ENCODE results near the gene UBTD2. TPM values are rescaled to one million over a fixed set of nuclear protein-coding genes. Genes with fewer than 3 reads are reported as not detected.
A peak's percentile ranks its signal among the peaks of the same experiment; 100 is the strongest.

UBTD2 gene
- total and polyA plus RNA-seq, 11 donors: 5.0 to 13.3 (median 9.7) TPM

DNA sequence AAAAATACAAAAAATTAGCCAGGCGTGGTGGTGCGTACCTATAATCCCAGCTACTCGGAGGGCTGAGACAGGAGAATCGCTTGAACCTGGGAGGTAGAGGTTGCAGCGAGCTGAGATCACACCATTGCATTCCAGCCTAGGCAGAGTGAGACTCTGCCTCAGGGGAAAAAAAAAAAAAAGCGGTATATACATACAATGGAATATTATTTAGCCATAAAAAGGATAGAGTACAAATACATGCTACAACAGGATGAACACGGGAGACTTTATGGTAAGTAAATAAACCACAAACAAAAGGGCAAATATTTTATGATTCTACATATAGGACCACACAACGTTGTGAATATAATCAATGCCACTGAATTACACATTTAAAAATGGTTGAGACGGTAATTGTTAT, 5.2 kb downstream of the UBTD2 start:
- Histone ChIP-seq H3K27ac (no peak overlapping the region), H3K4me1 (peaks cover 0 to 47% (median 17%) of the 10 kb centered on the region in 12 donors), H3K27me3 (no peaks in the 10 kb centered on the region), H3K9me3 (no peaks in the 10 kb centered on the region), H3K4me3 (no peak overlapping the region), H3K36me3 (no peaks in the 10 kb centered on the region)
- ATAC-seq (no peak), DNase-seq (no peak)
- no peak for TF ChIP-seq POLR2A (IDR thresholded peaks at IDR 0.05)
- TF ChIP-seq, protein P1, sequence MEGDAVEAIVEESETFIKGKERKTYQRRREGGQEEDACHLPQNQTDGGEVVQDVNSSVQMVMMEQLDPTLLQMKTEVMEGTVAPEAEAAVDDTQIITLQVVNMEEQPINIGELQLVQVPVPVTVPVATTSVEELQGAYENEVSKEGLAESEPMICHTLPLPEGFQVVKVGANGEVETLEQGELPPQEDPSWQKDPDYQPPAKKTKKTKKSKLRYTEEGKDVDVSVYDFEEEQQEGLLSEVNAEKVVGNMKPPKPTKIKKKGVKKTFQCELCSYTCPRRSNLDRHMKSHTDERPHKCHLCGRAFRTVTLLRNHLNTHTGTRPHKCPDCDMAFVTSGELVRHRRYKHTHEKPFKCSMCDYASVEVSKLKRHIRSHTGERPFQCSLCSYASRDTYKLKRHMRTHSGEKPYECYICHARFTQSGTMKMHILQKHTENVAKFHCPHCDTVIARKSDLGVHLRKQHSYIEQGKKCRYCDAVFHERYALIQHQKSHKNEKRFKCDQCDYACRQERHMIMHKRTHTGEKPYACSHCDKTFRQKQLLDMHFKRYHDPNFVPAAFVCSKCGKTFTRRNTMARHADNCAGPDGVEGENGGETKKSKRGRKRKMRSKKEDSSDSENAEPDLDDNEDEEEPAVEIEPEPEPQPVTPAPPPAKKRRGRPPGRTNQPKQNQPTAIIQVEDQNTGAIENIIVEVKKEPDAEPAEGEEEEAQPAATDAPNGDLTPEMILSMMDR (IDR thresholded peaks at IDR 0.05): no peak
- WGBS, 4 donors: 97 to 98% (median 97%) methylated on average over 9 of the region's 9 CpGs
- intact Hi-C loops (cut with DNase I): no loop called here

DNA sequence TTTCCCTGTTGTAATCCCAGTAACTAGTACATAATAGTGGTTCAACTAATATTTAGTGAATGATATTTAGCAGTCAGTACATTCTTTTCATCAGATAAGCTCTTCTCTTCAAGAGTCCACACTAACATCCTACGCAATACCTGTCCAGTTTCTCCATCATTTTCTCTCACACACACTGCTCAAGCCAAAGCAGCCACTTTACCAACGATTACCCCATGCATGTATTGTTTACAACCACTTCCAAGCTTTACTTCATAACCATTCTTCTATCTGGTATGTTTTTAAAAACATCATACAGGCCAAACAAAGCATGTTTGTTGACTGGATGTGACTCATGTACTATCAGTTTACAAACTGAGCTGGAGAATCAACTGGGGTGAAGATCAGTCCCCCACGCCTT, 7.3 kb downstream of the UBTD2 start:
- Histone ChIP-seq H3K36me3 (no peaks in the 10 kb centered on the region), H3K4me1 (peaks cover 0 to 31% (median 4%) of the 10 kb centered on the region in 12 donors), H3K27ac (no peak overlapping the region), H3K4me3 (no peak overlapping the region), H3K27me3 (no peaks in the 10 kb centered on the region), H3K9me3 (no peaks in the 10 kb centered on the region)
- TF ChIP-seq, protein P1 (IDR thresholded peaks at IDR 0.05): no peak
- no peak for TF ChIP-seq POLR2A (IDR thresholded peaks at IDR 0.05)
- ATAC-seq (no peak), DNase-seq (no peak)
- WGBS, 4 donors: 80 to 93% (median 86%) methylated on average over 3 of the region's 3 CpGs
- intact Hi-C loops (cut with DNase I): no loop called here

DNA sequence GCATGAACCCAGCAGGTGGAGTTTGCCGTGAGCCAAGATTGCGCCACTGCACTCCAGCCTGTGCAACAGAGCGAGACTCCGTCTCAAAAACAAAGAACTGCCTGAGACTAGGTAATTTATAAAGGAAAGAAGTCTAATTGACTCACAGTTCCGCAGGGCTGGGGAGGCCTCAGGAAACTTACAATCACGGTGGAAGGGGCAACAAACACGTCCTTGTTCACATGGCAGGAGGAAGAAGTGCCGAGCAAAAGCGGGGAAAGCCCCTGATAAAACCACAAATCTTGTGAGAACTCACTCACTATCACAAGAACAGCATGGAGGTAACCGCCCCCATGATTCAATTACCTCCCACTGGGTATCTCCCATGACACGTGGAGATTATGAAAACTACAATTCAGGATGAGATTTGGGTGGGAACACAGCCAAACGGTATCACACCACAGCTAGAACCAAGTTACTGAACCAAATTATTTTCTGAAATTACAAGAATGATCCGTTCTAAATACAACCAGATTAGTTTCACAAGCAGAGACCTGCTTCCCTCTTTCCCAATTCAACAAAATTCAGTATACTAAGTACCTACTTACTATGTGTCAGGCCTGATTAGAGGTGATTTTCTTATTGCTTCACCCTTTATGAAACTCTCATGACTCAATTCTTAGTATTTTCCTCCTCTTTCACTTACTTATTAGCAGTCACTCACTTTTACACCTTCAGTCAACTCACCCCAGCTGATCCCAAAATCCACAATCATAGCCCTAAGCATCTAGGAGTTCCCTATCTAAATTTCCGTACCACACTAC, 8.4 kb downstream of the UBTD2 start:
- no peak overlapping the region for H3K4me3 ChIP-seq
- peaks cover 0 to 22% (median 0%) of the 10 kb centered on the region in 12 donors for H3K4me1 ChIP-seq
- DNase-seq (no peak), ATAC-seq (no peak)
- H3K9me3 ChIP-seq: no peaks in the 10 kb centered on the region
- no peak for TF ChIP-seq POLR2A (IDR thresholded peaks at IDR 0.05)
- TF ChIP-seq, protein P1 (IDR thresholded peaks at IDR 0.05): no peak
- no peaks in the 10 kb centered on the region for H3K36me3 ChIP-seq
- 79 to 81% (median 80%) methylated on average over 14 of the region's 14 CpGs for WGBS, 4 donors
- intact Hi-C loops (cut with DNase I): no loop called here
- H3K27ac ChIP-seq: no peak overlapping the region
- H3K27me3 ChIP-seq: no peaks in the 10 kb centered on the region

DNA sequence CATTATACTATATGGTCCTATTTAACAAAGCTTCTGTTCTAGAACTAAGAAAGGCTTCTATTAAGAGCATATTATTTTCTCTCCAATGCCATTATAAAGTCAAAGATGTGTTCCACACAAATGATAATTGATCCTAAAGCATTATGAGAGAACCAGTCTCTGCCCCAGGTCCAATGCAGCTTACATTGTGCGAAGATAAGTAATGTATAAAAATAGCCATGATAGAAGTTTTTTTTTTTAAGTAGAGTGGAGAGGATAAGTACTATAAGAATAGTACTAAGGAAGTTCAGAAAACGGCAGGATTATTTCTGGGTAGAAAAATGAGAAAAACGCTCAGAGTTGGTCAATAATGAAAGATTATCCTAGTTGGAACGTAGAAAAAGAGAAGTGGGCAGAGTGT, 15.6 kb downstream of the UBTD2 start:
- peaks cover 0 to 38% (median 15%) of the 10 kb centered on the region in 12 donors for H3K4me1 ChIP-seq
- no peak overlapping the region for H3K4me3 ChIP-seq
- DNase-seq (no peak), ATAC-seq (peak in 3 of 4 donors; percentile 45 to 60 (median 50))
- no peaks in the 10 kb centered on the region for H3K27me3 ChIP-seq
- intact Hi-C loops (cut with DNase I): no loop called here
- no peak for TF ChIP-seq POLR2A (IDR thresholded peaks at IDR 0.05)
- TF ChIP-seq, protein P1 (IDR thresholded peaks at IDR 0.05): no peak
- 36 to 42% (median 41%) methylated on average over 4 of the region's 4 CpGs for WGBS, 4 donors
- no peak overlapping the region for H3K27ac ChIP-seq
- peaks cover 0 to 3% (median 0%) of the 10 kb centered on the region in 9 donors for H3K36me3 ChIP-seq
- H3K9me3 ChIP-seq: no peaks in the 10 kb centered on the region

Data from heart left ventricle (tissue), 16 donors.